Liver (tissue), 9 donors: Measurements from ENCODE around the gene TRIP6. TPM values are rescaled to one million over a fixed set of nuclear protein-coding genes. Genes with fewer than 3 reads are reported as not detected.
"Not testable (repeated sequence)": the region's sequence is repeated elsewhere in the genome, so short reads cannot be mapped to it uniquely, and the experiment has no call there.

Experiments used
- DNase-seq: peaks from one replicate; pipeline ENCODE4 v3.0.0-alpha.2; 2017; ENCODE audit warnings: low spot score
- H3K27ac ChIP-seq, 2 donors: one replicate each; pipeline ENCODE4 v1.7.0; 2013; ENCODE audit warnings: inconsistent platforms in 2 of 2, low read length in 2 of 2, control low read depth in 1 of 2, low read depth in 1 of 2, mild to moderate bottlenecking in 1 of 2
- H3K27me3 ChIP-seq, 4 donors: one replicate each; pipeline versions ENCODE4 v1.6.1 to v1.7.0; 2013; ENCODE audit warnings: low read length in 3 of 4, inconsistent platforms in 1 of 4, mild to moderate bottlenecking in 1 of 4, moderate library complexity in 1 of 4; ENCODE audit not compliant: control insufficient read depth in 4 of 4, insufficient read depth in 4 of 4
- H3K36me3 ChIP-seq, 4 donors: one replicate each; pipeline versions ENCODE4 v1.6.1 to v1.7.0; 2013; ENCODE audit warnings: low read length in 3 of 4, mild to moderate bottlenecking in 3 of 4, low read depth in 1 of 4, moderate library complexity in 1 of 4; ENCODE audit not compliant: control insufficient read depth in 4 of 4, insufficient read depth in 3 of 4
- H3K4me1 ChIP-seq, 4 donors: one replicate each; pipeline versions ENCODE4 v1.6.1 to v1.7.0; 2013; ENCODE audit warnings: low read length in 3 of 4, mild to moderate bottlenecking in 3 of 4, moderate library complexity in 1 of 4; ENCODE audit not compliant: control insufficient read depth in 4 of 4, insufficient read depth in 4 of 4
- H3K4me3 ChIP-seq, 3 donors: one replicate each; pipeline versions ENCODE4 v1.6.1 to v1.7.0; 2013; ENCODE audit warnings: low read length in 3 of 3, control low read depth in 1 of 3, low read depth in 1 of 3, mild to moderate bottlenecking in 1 of 3
- H3K9ac ChIP-seq, 2 donors: one replicate each; pipeline ENCODE4 v1.7.0; 2013; ENCODE audit warnings: low read length in 2 of 2, mild to moderate bottlenecking in 2 of 2, moderate library complexity in 2 of 2, control low read depth in 1 of 2, low read depth in 1 of 2
- H3K9me3 ChIP-seq, 4 donors: one replicate each; pipeline versions ENCODE4 v1.6.1 to v1.7.0; 2013; ENCODE audit warnings: low read length in 3 of 4; ENCODE audit not compliant: control insufficient read depth in 4 of 4
- EGR1 ChIP-seq, 2 donors: IDR thresholded peaks; 2 replicates each; pipeline ENCODE4 v1.6.1; 2016 to 2018; ENCODE audit warnings: antibody characterized with exemption in 2 of 2, low read depth in 2 of 2
- FOXA1 ChIP-seq: IDR thresholded peaks from 2 replicates; pipeline ENCODE4 v1.6.1; 2016; ENCODE audit warnings: antibody characterized with exemption
- GABPA ChIP-seq, 2 donors: IDR thresholded peaks in 1 of 2; conservative IDR thresholded peaks in 1 of 2; 2 replicates each; pipeline ENCODE4 v1.6.1; 2016; ENCODE audit warnings: antibody characterized with exemption in 2 of 2, mild to moderate bottlenecking in 1 of 2, moderate library complexity in 1 of 2
- HNF4A ChIP-seq, 2 donors: conservative IDR thresholded peaks; 2 replicates each; pipeline ENCODE4 v1.6.1; 2016; ENCODE audit warnings: antibody characterized with exemption in 2 of 2, mild to moderate bottlenecking in 2 of 2
- HNF4G ChIP-seq: IDR thresholded peaks from 2 replicates; pipeline ENCODE4 v1.6.1; 2016; ENCODE audit warnings: antibody characterized with exemption
- MAX ChIP-seq: IDR thresholded peaks from 2 replicates; pipeline ENCODE4 v1.6.1; 2016; ENCODE audit warnings: antibody characterized with exemption
- NR2F2 ChIP-seq: IDR thresholded peaks from 2 replicates; pipeline ENCODE4 v1.6.1; 2016; ENCODE audit warnings: antibody characterized with exemption
- RAD21 ChIP-seq, 2 donors: IDR thresholded peaks; 2 replicates each; pipeline ENCODE4 v1.6.1; 2016; ENCODE audit warnings: antibody characterized with exemption in 2 of 2, mild to moderate bottlenecking in 2 of 2
- SP1 ChIP-seq: IDR thresholded peaks from 2 replicates; pipeline ENCODE4 v1.6.1; 2018; ENCODE audit warnings: antibody characterized with exemption, mild to moderate bottlenecking
- YY1 ChIP-seq: IDR thresholded peaks from 2 replicates; pipeline ENCODE4 v1.6.1; 2016; ENCODE audit warnings: antibody characterized with exemption, mild to moderate bottlenecking
- ZBTB33 ChIP-seq: IDR thresholded peaks from 2 replicates; pipeline ENCODE4 v1.6.1; 2016; ENCODE audit warnings: antibody characterized with exemption
- WGBS: extraction: QIAGEN DNeasy Blood & Tissue Kit; methylation state at CpG from one replicate; pipeline ENCODE4 v1.1.7; 2013; 5-methylcytosine and 5-hydroxymethylcytosine counted together
- polyA plus RNA-seq, 2 donors: library from polyadenylated mRNA; stranded (reverse) in 1 of 2; unstranded in 1 of 2; fragments of 200-250 nt in 1 of 2; fragments of >200 nt in 1 of 2; fragmentation: Nextera tagmentation in 1 of 2; extraction: Ambion mirVana in 1 of 2; gene quantifications; one replicate each; pipeline versions ENCODE4 v1.2.1 to v1.2.3, GENCODE V29; 2013 to 2015
- total RNA-seq, 2 donors: library from RNA; depleted of rRNA; stranded (reverse); fragments of >200 nt; gene quantifications; one replicate each; pipeline ENCODE4 v1.2.3, GENCODE V29; 2014
- TF ChIP-seq, protein P1 (sequence below): IDR thresholded peaks from 2 replicates; pipeline ENCODE4 v1.6.1; 2016; ENCODE audit warnings: antibody characterized with exemption, mild to moderate bottlenecking
- TF ChIP-seq, protein P2 (sequence below): fragments of 150-350 bp; IDR thresholded peaks from 2 replicates; pipeline ENCODE4 v1.5.1; 2017; ENCODE audit warnings: improper control_type of control experiment, low read depth, low read length; ENCODE audit not compliant: missing input control
- donor health status: healthy.
- donor health status: healthy.
- donor health status: healthy.
- donor health status: healthy.
- donor health status: healthy.

TRIP6 gene
- total and polyA plus RNA-seq, 4 donors, result 14.6 to 30.7 (median 18.1) TPM

DNA sequence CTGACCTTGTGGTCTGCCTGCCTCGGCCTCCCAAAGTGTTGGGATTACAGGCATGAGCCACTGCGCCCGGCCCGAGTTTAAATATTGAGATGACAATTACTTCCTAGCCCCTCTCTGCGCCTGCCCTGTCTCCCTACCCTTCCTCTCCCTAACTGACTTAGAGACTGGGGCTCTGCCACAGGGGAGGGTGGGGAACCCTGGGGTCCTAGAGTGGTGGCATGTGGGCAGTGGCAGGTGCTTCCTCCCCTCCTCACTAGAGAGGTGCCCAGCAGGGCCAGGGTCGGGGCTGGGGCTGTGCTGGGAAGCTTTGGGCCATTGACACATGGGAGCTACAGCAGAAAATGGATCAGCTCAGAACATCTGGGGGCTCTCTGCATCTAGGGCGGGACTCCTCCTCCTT is 35.5 kb downstream of the TRIP6 start:
- no peak for TF ChIP-seq EGR1 (IDR thresholded peaks at IDR 0.05; ENCODE audit: low read depth in 2 of 2)
- TF ChIP-seq HNF4G, result no peak
- WGBS, result 92% methylated on average over 7 of the region's 7 CpGs
- H3K9ac ChIP-seq, result no peak overlapping the region
- no peaks in the 10 kb centered on the region for H3K36me3 ChIP-seq
- no peaks in the 10 kb centered on the region for H3K9me3 ChIP-seq
- no peaks in the 10 kb centered on the region for H3K27me3 ChIP-seq
- DNase-seq, result no peak
- peaks cover 7 to 15% (median 11%) of the 10 kb centered on the region in 4 donors for H3K4me1 ChIP-seq
- H3K4me3 ChIP-seq, result no peak overlapping the region
- no peak overlapping the region for H3K27ac ChIP-seq

DNA sequence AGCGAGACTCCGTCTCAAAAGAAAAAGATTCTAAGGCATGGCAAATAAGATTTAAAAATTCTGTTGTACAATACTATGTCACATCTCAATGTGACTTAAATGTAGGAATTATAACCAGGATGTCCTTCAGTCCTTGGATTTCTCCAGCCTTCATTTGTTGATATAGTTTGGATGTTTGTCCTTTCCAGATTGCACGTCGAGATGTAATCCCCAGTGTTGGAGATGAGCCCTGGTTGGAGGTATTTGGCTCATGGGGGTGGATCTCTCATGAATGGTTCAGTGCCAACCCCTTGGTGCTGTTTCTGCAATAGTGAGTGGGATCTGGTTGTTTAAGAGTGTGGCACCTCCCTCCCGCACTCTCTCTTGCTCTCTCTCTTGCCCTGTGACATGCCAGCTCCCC is 41.3 kb downstream of the TRIP6 start:
- DNase-seq, result no peak
- Histone ChIP-seq H3K36me3 (no peaks in the 10 kb centered on the region), H3K9me3 (peaks cover 0 to 2% (median 0%) of the 10 kb centered on the region in 4 donors), H3K4me3 (no peak overlapping the region), H3K9ac (no peak overlapping the region), H3K4me1 (peaks cover 2 to 6% (median 3%) of the 10 kb centered on the region in 4 donors), H3K27me3 (no peaks in the 10 kb centered on the region), H3K27ac (no peak overlapping the region)
- WGBS, result 77% methylated on average over 5 of the region's 5 CpGs
- TF ChIP-seq, protein P1, sequence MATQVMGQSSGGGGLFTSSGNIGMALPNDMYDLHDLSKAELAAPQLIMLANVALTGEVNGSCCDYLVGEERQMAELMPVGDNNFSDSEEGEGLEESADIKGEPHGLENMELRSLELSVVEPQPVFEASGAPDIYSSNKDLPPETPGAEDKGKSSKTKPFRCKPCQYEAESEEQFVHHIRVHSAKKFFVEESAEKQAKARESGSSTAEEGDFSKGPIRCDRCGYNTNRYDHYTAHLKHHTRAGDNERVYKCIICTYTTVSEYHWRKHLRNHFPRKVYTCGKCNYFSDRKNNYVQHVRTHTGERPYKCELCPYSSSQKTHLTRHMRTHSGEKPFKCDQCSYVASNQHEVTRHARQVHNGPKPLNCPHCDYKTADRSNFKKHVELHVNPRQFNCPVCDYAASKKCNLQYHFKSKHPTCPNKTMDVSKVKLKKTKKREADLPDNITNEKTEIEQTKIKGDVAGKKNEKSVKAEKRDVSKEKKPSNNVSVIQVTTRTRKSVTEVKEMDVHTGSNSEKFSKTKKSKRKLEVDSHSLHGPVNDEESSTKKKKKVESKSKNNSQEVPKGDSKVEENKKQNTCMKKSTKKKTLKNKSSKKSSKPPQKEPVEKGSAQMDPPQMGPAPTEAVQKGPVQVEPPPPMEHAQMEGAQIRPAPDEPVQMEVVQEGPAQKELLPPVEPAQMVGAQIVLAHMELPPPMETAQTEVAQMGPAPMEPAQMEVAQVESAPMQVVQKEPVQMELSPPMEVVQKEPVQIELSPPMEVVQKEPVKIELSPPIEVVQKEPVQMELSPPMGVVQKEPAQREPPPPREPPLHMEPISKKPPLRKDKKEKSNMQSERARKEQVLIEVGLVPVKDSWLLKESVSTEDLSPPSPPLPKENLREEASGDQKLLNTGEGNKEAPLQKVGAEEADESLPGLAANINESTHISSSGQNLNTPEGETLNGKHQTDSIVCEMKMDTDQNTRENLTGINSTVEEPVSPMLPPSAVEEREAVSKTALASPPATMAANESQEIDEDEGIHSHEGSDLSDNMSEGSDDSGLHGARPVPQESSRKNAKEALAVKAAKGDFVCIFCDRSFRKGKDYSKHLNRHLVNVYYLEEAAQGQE, result no peak
- TF ChIP-seq SP1, result no peak
- no peak for TF ChIP-seq NR2F2
- TF ChIP-seq EGR1 (IDR thresholded peaks at IDR 0.05; ENCODE audit: low read depth in 2 of 2), result no peak
- TF ChIP-seq FOXA1, result no peak
- TF ChIP-seq, protein P2, sequence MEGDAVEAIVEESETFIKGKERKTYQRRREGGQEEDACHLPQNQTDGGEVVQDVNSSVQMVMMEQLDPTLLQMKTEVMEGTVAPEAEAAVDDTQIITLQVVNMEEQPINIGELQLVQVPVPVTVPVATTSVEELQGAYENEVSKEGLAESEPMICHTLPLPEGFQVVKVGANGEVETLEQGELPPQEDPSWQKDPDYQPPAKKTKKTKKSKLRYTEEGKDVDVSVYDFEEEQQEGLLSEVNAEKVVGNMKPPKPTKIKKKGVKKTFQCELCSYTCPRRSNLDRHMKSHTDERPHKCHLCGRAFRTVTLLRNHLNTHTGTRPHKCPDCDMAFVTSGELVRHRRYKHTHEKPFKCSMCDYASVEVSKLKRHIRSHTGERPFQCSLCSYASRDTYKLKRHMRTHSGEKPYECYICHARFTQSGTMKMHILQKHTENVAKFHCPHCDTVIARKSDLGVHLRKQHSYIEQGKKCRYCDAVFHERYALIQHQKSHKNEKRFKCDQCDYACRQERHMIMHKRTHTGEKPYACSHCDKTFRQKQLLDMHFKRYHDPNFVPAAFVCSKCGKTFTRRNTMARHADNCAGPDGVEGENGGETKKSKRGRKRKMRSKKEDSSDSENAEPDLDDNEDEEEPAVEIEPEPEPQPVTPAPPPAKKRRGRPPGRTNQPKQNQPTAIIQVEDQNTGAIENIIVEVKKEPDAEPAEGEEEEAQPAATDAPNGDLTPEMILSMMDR, result no peak
- no peak for TF ChIP-seq YY1
- TF ChIP-seq HNF4A (conservative IDR thresholded peaks at IDR 0.05), result no peak
- no peak for TF ChIP-seq ZBTB33
- TF ChIP-seq GABPA (IDR thresholded peaks at IDR 0.05 in 1 of 2, conservative IDR thresholded peaks at IDR 0.05 in 1 of 2), result no peak
- TF ChIP-seq RAD21 (IDR thresholded peaks at IDR 0.05), result no peak
- no peak for TF ChIP-seq MAX

- H3K36me3 ChIP-seq, DNase-seq: not testable (repeated sequence)
Observed at GRCh38 chr7:100910443-100910842, 43.3 kb downstream of the TRIP6 start.

More at GRCh38 chr7:100910443-100910842, 43.3 kb downstream of the TRIP6 start:
- not testable (repeated sequence) for H3K9ac ChIP-seq, H3K9me3 ChIP-seq, H3K27ac ChIP-seq, H3K4me3 ChIP-seq, H3K27me3 ChIP-seq
- peaks cover 4 to 17% (median 7%) of the 10 kb centered on the region in 4 donors for H3K4me1 ChIP-seq
- WGBS, result 70% methylated on average over 7 of the region's 7 CpGs
